Smooth muscle cell (in vitro differentiated cells): Measurements from ENCODE around the gene ADISSP. TPM values are rescaled to one million over a fixed set of nuclear protein-coding genes. Genes with fewer than 3 reads are reported as not detected.

Experiments
- DNase-seq: peaks from one replicate; lab custom pipeline; 2025; ENCODE audit not compliant: unreplicated experiment; lab: John Stamatoyannopoulos, UW
- H2AFZ ChIP-seq: fragments of 200-600 bp; sonication (generic); 2 replicates; pipeline ENCODE4 v1.6.0; 2016; ENCODE audit warnings: antibody characterized with exemption, low read depth, mild to moderate bottlenecking
- H3F3A ChIP-seq: fragments of 200-600 bp; sonication (generic); 2 replicates; pipeline ENCODE4 v1.6.0; 2017; ENCODE audit warnings: antibody characterized with exemption, low read depth
- H3K27ac ChIP-seq: fragments of 200-600 bp; sonication (generic); 2 replicates; pipeline ENCODE4 v1.5.1; 2016; ENCODE audit warnings: low read depth, mild to moderate bottlenecking
- H3K27me3 ChIP-seq: fragments of 200-600 bp; sonication (generic); 2 replicates; pipeline ENCODE4 v1.6.1; 2016; ENCODE audit warnings: low read depth, mild to moderate bottlenecking
- H3K36me3 ChIP-seq: fragments of 200-600 bp; sonication (generic); 2 replicates; pipeline ENCODE4 v1.5.1; 2016; ENCODE audit warnings: low read depth
- H3K4me1 ChIP-seq: fragments of 200-600 bp; sonication (generic); 2 replicates; pipeline ENCODE4 v1.5.1; 2016; ENCODE audit warnings: low read depth
- H3K4me2 ChIP-seq: fragments of 200-600 bp; sonication (generic); 2 replicates; pipeline ENCODE4 v1.6.0; 2016; ENCODE audit warnings: mild to moderate bottlenecking
- H3K4me3 ChIP-seq: fragments of 200-600 bp; sonication (generic); 2 replicates; pipeline ENCODE4 v1.5.1; 2016; ENCODE audit warnings: mild to moderate bottlenecking
- H3K79me2 ChIP-seq: fragments of 200-600 bp; sonication (generic); 2 replicates; pipeline ENCODE4 v1.6.0; 2016; ENCODE audit warnings: low read depth, mild to moderate bottlenecking
- H3K9ac ChIP-seq: fragments of 200-600 bp; sonication (generic); 2 replicates; pipeline ENCODE4 v1.6.0; 2016; ENCODE audit warnings: low read depth
- H3K9me3 ChIP-seq: fragments of 200-600 bp; sonication (generic); replicated peaks from 2 replicates; pipeline ENCODE4 v1.5.1; 2016; ENCODE audit warnings: low read depth
- H4K20me1 ChIP-seq: fragments of 200-600 bp; sonication (generic); 2 replicates; pipeline ENCODE4 v1.6.0; 2016; ENCODE audit warnings: low read depth
- WGBS: methylation state at CpG from one replicate; pipeline ENCODE4 v1.1.7; 2016; ENCODE audit warnings: low lambda C conversion rate; 5-methylcytosine and 5-hydroxymethylcytosine counted together
- polyA plus RNA-seq: library from polyadenylated mRNA; unstranded; fragments of >200 nt; fragmentation: Nextera tagmentation; extraction: Ambion mirVana; gene quantifications from 2 replicates; pipeline ENCODE4 v1.2.1, GENCODE V29; 2016
- total RNA-seq: library from RNA; depleted of rRNA; stranded (reverse); fragments of >200 nt; gene quantifications from 2 replicates; pipeline ENCODE4 v1.2.3, GENCODE V29; 2014
- TF ChIP-seq, protein P1 (sequence below): fragments of 200-600 bp; sonication (generic); IDR thresholded peaks from 2 replicates; pipeline ENCODE4 v1.5.1; 2017; ENCODE audit warnings: borderline replicate concordance, mild to moderate bottlenecking, antibody characterized with exemption; ENCODE audit not compliant: insufficient read depth, poor library complexity, severe bottlenecking

ADISSP gene
- total and polyA plus RNA-seq, 2 experiments from 2014 or later = 7.6 to 46.7 TPM

- Histone ChIP-seq H3K27ac (no peak overlapping the region), H3K27me3 (peaks cover 26% of the 10 kb centered on the region), H3K36me3 (no peaks in the 10 kb centered on the region), H3K79me2 (no peaks in the 10 kb centered on the region), H3K4me3 (no peak overlapping the region), H4K20me1 (no peaks in the 10 kb centered on the region), H3K4me1 (peaks cover 5% of the 10 kb centered on the region), H3K9me3 (no peaks in the 10 kb centered on the region), H2AFZ (no peak overlapping the region), H3K4me2 (no peak overlapping the region), H3F3A (peaks cover 4% of the 10 kb centered on the region), H3K9ac (no peak overlapping the region)
- no peak for DNase-seq
- TF ChIP-seq, protein P1, sequence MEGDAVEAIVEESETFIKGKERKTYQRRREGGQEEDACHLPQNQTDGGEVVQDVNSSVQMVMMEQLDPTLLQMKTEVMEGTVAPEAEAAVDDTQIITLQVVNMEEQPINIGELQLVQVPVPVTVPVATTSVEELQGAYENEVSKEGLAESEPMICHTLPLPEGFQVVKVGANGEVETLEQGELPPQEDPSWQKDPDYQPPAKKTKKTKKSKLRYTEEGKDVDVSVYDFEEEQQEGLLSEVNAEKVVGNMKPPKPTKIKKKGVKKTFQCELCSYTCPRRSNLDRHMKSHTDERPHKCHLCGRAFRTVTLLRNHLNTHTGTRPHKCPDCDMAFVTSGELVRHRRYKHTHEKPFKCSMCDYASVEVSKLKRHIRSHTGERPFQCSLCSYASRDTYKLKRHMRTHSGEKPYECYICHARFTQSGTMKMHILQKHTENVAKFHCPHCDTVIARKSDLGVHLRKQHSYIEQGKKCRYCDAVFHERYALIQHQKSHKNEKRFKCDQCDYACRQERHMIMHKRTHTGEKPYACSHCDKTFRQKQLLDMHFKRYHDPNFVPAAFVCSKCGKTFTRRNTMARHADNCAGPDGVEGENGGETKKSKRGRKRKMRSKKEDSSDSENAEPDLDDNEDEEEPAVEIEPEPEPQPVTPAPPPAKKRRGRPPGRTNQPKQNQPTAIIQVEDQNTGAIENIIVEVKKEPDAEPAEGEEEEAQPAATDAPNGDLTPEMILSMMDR = no peak
- WGBS = 95% methylated on average over 8 of the region's 8 CpGs
These were observed 44.3 kb downstream of the ADISSP start for GRCh38 chr20:3723284-3723683.

DNA sequence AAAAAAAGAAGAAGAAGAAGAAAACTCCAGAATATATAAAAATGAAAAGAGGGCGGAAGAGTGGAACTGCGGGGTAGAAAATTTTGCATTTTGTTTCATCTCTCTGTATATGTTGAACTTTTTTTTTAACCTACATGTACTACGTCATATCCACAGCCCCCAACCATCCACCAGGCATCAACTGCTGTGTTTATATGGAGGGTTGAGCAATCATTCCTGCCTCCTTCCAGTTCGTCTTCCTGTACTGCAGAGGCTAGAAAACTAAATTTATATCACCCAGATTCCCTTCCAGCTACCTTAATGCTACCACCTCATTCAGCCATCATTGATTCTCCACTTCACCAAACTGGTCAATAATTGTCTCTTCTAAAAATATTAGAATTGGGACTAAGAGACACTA, 45.6 kb downstream of the ADISSP start:
- Histone ChIP-seq H3K27ac (no peak overlapping the region), H3K4me3 (no peak overlapping the region), H3K4me1 (no peaks in the 10 kb centered on the region), H3K79me2 (no peaks in the 10 kb centered on the region), H2AFZ (no peak overlapping the region), H3K4me2 (no peak overlapping the region), H3K9ac (no peak overlapping the region), H4K20me1 (no peaks in the 10 kb centered on the region), H3K36me3 (no peaks in the 10 kb centered on the region), H3F3A (no peaks in the 10 kb centered on the region), H3K27me3 (peaks cover 26% of the 10 kb centered on the region), H3K9me3 (no peaks in the 10 kb centered on the region)
- 76% methylated on average over 4 of the region's 4 CpGs for WGBS
- DNase-seq = no peak
- TF ChIP-seq, protein P1 = no peak

- no peak overlapping the region for H3K27ac ChIP-seq
- no peaks in the 10 kb centered on the region for H4K20me1 ChIP-seq
- TF ChIP-seq, protein P1 = no peak
- no peak for DNase-seq
- 75% methylated on average over 6 of the region's 6 CpGs for WGBS
- no peaks in the 10 kb centered on the region for H3F3A ChIP-seq
- H3K27me3 ChIP-seq = peaks cover 21% of the 10 kb centered on the region
- no peaks in the 10 kb centered on the region for H3K4me1 ChIP-seq
- no peak overlapping the region for H3K4me2 ChIP-seq
- no peaks in the 10 kb centered on the region for H3K79me2 ChIP-seq
- no peak overlapping the region for H3K9ac ChIP-seq
- no peaks in the 10 kb centered on the region for H3K36me3 ChIP-seq
- H3K4me3 ChIP-seq = no peak overlapping the region
- H3K9me3 ChIP-seq = no peaks in the 10 kb centered on the region
- no peak overlapping the region for H2AFZ ChIP-seq
These were observed 46.9 kb downstream of the ADISSP start for GRCh38 chr20:3720626-3721025.

GRCh38 chr20:3720068-3720467, 47.5 kb downstream of the ADISSP start:
- Histone ChIP-seq H4K20me1 (no peaks in the 10 kb centered on the region), H3K27me3 (peaks cover 20% of the 10 kb centered on the region), H3F3A (no peaks in the 10 kb centered on the region), H3K79me2 (no peaks in the 10 kb centered on the region), H3K4me3 (no peak overlapping the region), H3K27ac (no peak overlapping the region), H3K4me1 (no peaks in the 10 kb centered on the region), H3K9me3 (no peaks in the 10 kb centered on the region), H2AFZ (no peak overlapping the region), H3K4me2 (no peak overlapping the region), H3K9ac (no peak overlapping the region), H3K36me3 (no peaks in the 10 kb centered on the region)
- WGBS = 83% methylated on average over 2 of the region's 2 CpGs
- TF ChIP-seq, protein P1 = no peak
- DNase-seq = no peak
